HG03432 (cell line): ENCODE measurements around the gene CUL9.

Experiments used
- ATAC-seq: cut with Tn5 transposase; IDR thresholded peaks from one replicate; pipeline ENCODE4 v1.9.1; 2021; ENCODE audit warnings: mild to moderate bottlenecking, moderate library complexity; ENCODE audit not compliant: unreplicated experiment

Gene CUL9

GRCh38 chr6:43269273-43270007, 87.4 kb downstream of the CUL9 start:
- ATAC-seq, result no peak

DNA sequence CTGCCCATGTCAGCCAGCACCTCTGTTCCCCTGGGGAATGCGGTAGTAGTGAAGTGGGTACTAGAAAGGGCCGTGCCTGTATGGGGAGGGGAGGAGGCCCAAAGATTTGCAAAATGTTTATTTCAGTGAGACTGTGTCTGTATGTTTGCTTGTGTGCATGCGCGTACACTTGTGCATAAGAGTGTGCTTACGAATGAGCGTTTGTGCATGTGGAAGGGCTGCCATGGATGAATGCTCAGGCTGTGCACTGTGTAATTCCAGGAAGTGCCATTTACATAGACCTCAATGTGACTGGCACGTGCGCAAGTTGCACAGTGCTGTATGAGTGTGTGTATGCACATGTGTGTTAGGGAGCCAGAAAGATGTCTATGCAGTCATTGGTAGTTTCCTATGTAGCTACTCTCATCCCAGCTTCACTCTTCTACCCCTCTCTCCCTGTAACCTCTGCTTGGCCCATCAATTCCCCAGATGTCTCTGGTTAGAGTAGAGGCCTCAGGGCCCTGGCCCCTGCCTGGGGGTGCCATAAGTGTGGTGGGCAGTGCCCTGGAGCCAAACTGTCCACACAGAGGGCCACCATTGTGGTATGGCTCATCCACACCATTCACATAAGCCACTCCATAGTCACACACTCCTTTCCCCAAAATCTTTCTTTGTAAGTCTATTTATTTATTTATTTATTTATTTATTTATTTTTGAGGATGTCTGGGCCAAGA, 89.3 kb downstream of the CUL9 start:
- ATAC-seq, result no peak

- ATAC-seq, result no peak
These were observed 89.9 kb downstream of the CUL9 start for GRCh38 chr6:43271944-43272343.

DNA sequence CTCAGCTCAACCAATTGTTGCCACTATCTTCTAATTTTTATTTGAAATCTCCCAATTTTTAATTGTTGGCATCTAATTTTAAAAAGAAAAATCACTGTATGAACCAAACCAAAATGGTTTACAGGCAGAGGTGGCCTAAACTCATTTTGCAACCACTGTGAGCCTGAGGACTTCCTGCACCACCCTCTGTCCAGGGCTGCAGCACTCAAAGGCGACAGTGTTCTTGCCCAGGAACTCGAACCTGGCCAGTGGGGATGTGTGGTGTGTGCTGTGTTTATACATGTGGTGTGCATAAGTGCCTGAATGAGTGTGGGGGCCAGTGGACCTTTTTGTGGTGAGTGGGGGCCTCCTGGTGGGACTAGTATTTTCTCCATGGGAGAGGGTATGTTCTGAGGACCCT, 91.7 kb downstream of the CUL9 start:
- ATAC-seq, result no peak
